Hematopoietic multipotent progenitor cell (in vitro differentiated cells): Measurements from ENCODE around the gene SLC10A4. TPM values are rescaled to one million over a fixed set of nuclear protein-coding genes. Genes with fewer than 3 reads are reported as not detected.
"Not testable (repeated sequence)": the region's sequence is repeated elsewhere in the genome, so short reads cannot be mapped to it uniquely, and the experiment has no call there.

Source experiments
- DNase-seq, 3 donors: peaks; one replicate each; pipeline ENCODE4 v3.0.0-alpha.2; 2011 to 2015; ENCODE audit warnings: low read depth in 2 of 3, low spot score in 2 of 3
- total RNA-seq: library from RNA; depleted of rRNA; stranded (reverse); fragments of >200 nt; gene quantifications from one replicate; pipeline ENCODE4 v1.2.3, GENCODE V29; 2012

Gene SLC10A4
- 2.7 TPM for total RNA-seq

GRCh38 chr4:48483006-48483776 lies at the start of gene SLC10A4:
SLC10A4 (plus strand) TSS chr4:48483343; CDS start chr4:48483562, 219 bp downstream.
- DNase-seq, result peak in 2 of 3 donors; percentile 27 to 48

GRCh38 chr4:48436318-48436717 lies 46.8 kb upstream of the SLC10A4 start:
- DNase-seq, result no peak

GRCh38 chr4:48439988-48440387 lies 43.2 kb upstream of the SLC10A4 start:
- DNase-seq, result no peak

GRCh38 chr4:48440914-48441313 lies 42.2 kb upstream of the SLC10A4 start:
- DNase-seq, result not testable (repeated sequence)

- DNase-seq, result peak in 2 of 3 donors; percentile 4 to 33
These were observed 37.4 kb upstream of the SLC10A4 start for GRCh38 chr4:48445704-48446103.

GRCh38 chr4:48446642-48447041 lies 36.5 kb upstream of the SLC10A4 start:
- no peak for DNase-seq

GRCh38 chr4:48449151-48449550 lies 34.0 kb upstream of the SLC10A4 start:
- DNase-seq, result no peak

- no peak for DNase-seq
These were observed 32.4 kb upstream of the SLC10A4 start for GRCh38 chr4:48450740-48451139.

- not testable (repeated sequence) for DNase-seq
These were observed 31.5 kb upstream of the SLC10A4 start for GRCh38 chr4:48451656-48452055.

GRCh38 chr4:48454591-48454990 lies 28.6 kb upstream of the SLC10A4 start:
- no peak for DNase-seq

- DNase-seq, result no peak
These were observed 22.1 kb upstream of the SLC10A4 start for GRCh38 chr4:48461000-48461399.

- DNase-seq, result no peak
These were observed 20.8 kb upstream of the SLC10A4 start for GRCh38 chr4:48462363-48462762.

- no peak for DNase-seq
These were observed 15.7 kb upstream of the SLC10A4 start for GRCh38 chr4:48467442-48467841.

GRCh38 chr4:48467891-48468290 lies 15.3 kb upstream of the SLC10A4 start:
- no peak for DNase-seq

- no peak for DNase-seq
These were observed 13.0 kb upstream of the SLC10A4 start for GRCh38 chr4:48470137-48470536.

GRCh38 chr4:48470570-48470969 lies 12.6 kb upstream of the SLC10A4 start:
- no peak for DNase-seq

GRCh38 chr4:48472794-48473193 lies 10.3 kb upstream of the SLC10A4 start:
- no peak for DNase-seq

- DNase-seq, result no peak
These were observed 7.4 kb upstream of the SLC10A4 start for GRCh38 chr4:48475770-48476169.

- no peak for DNase-seq
These were observed 4.9 kb upstream of the SLC10A4 start for GRCh38 chr4:48478273-48478672.

GRCh38 chr4:48481581-48481980 lies 1.6 kb upstream of the SLC10A4 start:
- no peak for DNase-seq

- DNase-seq, result peak in 1 of 3 donors; percentile 20
These were observed 792 bp downstream of the SLC10A4 start for GRCh38 chr4:48483777-48484493.
